Esophagus muscularis mucosa (tissue), 4 donors: Measurements from ENCODE around the gene SYNE1. TPM values are rescaled to one million over a fixed set of nuclear protein-coding genes. Genes with fewer than 3 reads are reported as not detected.

Experiments
- DNase-seq: peaks from one replicate; pipeline ENCODE4 v3.0.0-alpha.2; 2017; ENCODE audit errors: extremely low spot score
- H3K27ac ChIP-seq, 4 donors: fragments of 200-600 bp; sonication (generic); replicated peaks in 1 of 4; 1 replicate in 3 of 4; 2 replicates in 1 of 4; pipeline ENCODE4 v1.5.1; 2016 to 2019; ENCODE audit warnings: mild to moderate bottlenecking in 1 of 4
- H3K27me3 ChIP-seq, 4 donors: fragments of 200-600 bp; sonication (generic); one replicate each; pipeline versions ENCODE4 v1.5.1 to v1.6.0; 2016 to 2019
- H3K36me3 ChIP-seq, 4 donors: fragments of 200-600 bp; sonication (generic); one replicate each; pipeline ENCODE4 v1.5.1; 2016 to 2019
- H3K4me1 ChIP-seq, 4 donors: fragments of 200-600 bp; sonication (generic); one replicate each; pipeline ENCODE4 v1.5.1; 2016 to 2019
- H3K4me3 ChIP-seq, 4 donors: fragments of 200-600 bp; sonication (generic); 1 replicate in 2 of 4; 2 replicates in 2 of 4; pipeline ENCODE4 v1.5.1; 2016 to 2019; ENCODE audit warnings: mild to moderate bottlenecking in 4 of 4, moderate library complexity in 1 of 4
- H3K9me3 ChIP-seq, 4 donors: fragments of 200-600 bp; sonication (generic); 1 replicate in 3 of 4; 2 replicates in 1 of 4; pipeline ENCODE4 v1.5.1; 2016 to 2019
- EP300 ChIP-seq: sonication (generic); formaldehyde crosslinking; IDR thresholded peaks from one replicate; pipeline ENCODE4 v1.6.1; 2017; ENCODE audit warnings: antibody characterized with exemption
- POLR2A ChIP-seq: fragments of 450-650 bp; IDR thresholded peaks from one replicate; pipeline ENCODE4 v1.6.1; 2017; ENCODE audit warnings: antibody characterized with exemption, moderate library complexity, mild to moderate bottlenecking, low read depth
- POLR2AphosphoS5 ChIP-seq, 2 donors: sonication (generic); formaldehyde crosslinking; IDR thresholded peaks; one replicate each; pipeline ENCODE4 v1.6.1; 2017; ENCODE audit warnings: antibody characterized with exemption in 2 of 2
- WGBS: methylation state at CpG from one replicate; pipeline ENCODE4 v1.1.5; 2018; 5-methylcytosine and 5-hydroxymethylcytosine counted together
- intact Hi-C: fragments of 100-400 bp; cut with DNase I; formaldehyde crosslinking; loops from one replicate; pipeline ENCODE4 v1.15.1; 2023
- total RNA-seq, 4 donors: library from RNA; depleted of rRNA; stranded (reverse); fragments of >200 nt; gene quantifications; one replicate each; pipeline versions ENCODE4 v1.1.0 to v1.2.1, GENCODE V29; 2016
- TF ChIP-seq, protein P1 (sequence below), 3 experiments: fragments of 200-600 bp in 2 of 3; fragments of 450-650 bp in 1 of 3; sonication (generic) in 2 of 3; IDR thresholded peaks; one replicate each; pipeline ENCODE4 v1.5.1; 2017 to 2019; ENCODE audit warnings: antibody characterized with exemption in 3 of 3, mild to moderate bottlenecking in 2 of 3, moderate library complexity in 1 of 3

SYNE1 gene
- total RNA-seq, 4 donors from 2014 or later: 151 to 196 (median 170) TPM

DNA sequence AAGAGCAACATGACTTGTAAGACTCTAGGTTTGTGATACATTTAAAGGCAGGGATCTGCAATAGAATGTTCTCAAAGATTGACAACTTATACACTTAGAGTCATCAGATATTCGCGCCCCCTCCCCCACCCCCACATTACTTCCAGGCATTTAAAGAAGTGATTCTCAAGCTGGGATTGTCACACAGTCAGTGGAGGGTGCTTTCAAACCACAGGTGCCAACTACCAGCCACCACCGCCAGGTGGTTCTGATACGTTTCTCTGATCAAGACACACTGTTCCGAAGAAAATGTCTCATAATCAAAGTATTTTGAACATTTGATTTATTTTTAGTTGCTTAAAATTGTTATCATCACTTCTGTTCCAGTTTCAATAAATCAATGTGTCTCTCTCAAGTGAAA is 472.2 kb downstream of the SYNE1 start:
- Histone ChIP-seq H3K36me3 (peaks cover 10 to 50% (median 29%) of the 10 kb centered on the region in 4 donors), H3K4me1 (peaks cover 0 to 11% (median 9%) of the 10 kb centered on the region in 4 donors), H3K4me3 (no peak overlapping the region), H3K9me3 (no peaks in the 10 kb centered on the region), H3K27me3 (no peaks in the 10 kb centered on the region), H3K27ac (no peak overlapping the region)
- TF ChIP-seq POLR2AphosphoS5 (IDR thresholded peaks at IDR 0.05): no peak
- TF ChIP-seq, protein P1, sequence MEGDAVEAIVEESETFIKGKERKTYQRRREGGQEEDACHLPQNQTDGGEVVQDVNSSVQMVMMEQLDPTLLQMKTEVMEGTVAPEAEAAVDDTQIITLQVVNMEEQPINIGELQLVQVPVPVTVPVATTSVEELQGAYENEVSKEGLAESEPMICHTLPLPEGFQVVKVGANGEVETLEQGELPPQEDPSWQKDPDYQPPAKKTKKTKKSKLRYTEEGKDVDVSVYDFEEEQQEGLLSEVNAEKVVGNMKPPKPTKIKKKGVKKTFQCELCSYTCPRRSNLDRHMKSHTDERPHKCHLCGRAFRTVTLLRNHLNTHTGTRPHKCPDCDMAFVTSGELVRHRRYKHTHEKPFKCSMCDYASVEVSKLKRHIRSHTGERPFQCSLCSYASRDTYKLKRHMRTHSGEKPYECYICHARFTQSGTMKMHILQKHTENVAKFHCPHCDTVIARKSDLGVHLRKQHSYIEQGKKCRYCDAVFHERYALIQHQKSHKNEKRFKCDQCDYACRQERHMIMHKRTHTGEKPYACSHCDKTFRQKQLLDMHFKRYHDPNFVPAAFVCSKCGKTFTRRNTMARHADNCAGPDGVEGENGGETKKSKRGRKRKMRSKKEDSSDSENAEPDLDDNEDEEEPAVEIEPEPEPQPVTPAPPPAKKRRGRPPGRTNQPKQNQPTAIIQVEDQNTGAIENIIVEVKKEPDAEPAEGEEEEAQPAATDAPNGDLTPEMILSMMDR (IDR thresholded peaks at IDR 0.05): no peak
- TF ChIP-seq POLR2A: no peak
- no peak for TF ChIP-seq EP300
- WGBS: 90% methylated on average over 5 of the region's 5 CpGs
- DNase-seq: no peak
- intact Hi-C loops: no loop called here

- Histone ChIP-seq H3K36me3 (peaks cover 10 to 60% (median 44%) of the 10 kb centered on the region in 4 donors), H3K4me3 (no peak overlapping the region), H3K27ac (no peak overlapping the region), H3K27me3 (no peaks in the 10 kb centered on the region), H3K4me1 (no peaks in the 10 kb centered on the region), H3K9me3 (no peaks in the 10 kb centered on the region)
- intact Hi-C loops: no loop called here
- TF ChIP-seq POLR2AphosphoS5 (IDR thresholded peaks at IDR 0.05) (no peak), POLR2A (no peak), EP300 (no peak)
- TF ChIP-seq, protein P1 (IDR thresholded peaks at IDR 0.05): no peak
- no peak for DNase-seq
Observed at GRCh38 chr6:152161501-152161900, 475.7 kb downstream of the SYNE1 start.

GRCh38 chr6:152160346-152160745 is 476.8 kb downstream of the SYNE1 start:
- no peaks in the 10 kb centered on the region for H3K4me1 ChIP-seq
- intact Hi-C loops: no loop called here
- H3K9me3 ChIP-seq: no peaks in the 10 kb centered on the region
- no peaks in the 10 kb centered on the region for H3K27me3 ChIP-seq
- H3K4me3 ChIP-seq: no peak overlapping the region
- DNase-seq: no peak
- WGBS: 88% methylated on average over 3 of the region's 3 CpGs
- no peak overlapping the region for H3K27ac ChIP-seq
- H3K36me3 ChIP-seq: peaks cover 12 to 72% (median 49%) of the 10 kb centered on the region in 4 donors
- TF ChIP-seq, protein P1 (IDR thresholded peaks at IDR 0.05): no peak
- TF ChIP-seq POLR2AphosphoS5 (IDR thresholded peaks at IDR 0.05) (no peak), POLR2A (no peak), EP300 (no peak)

- WGBS: 88% methylated on average over 8 of the region's 8 CpGs
- no peak overlapping the region for H3K4me3 ChIP-seq
- H3K27ac ChIP-seq: no peak overlapping the region
- no peak for DNase-seq
- H3K9me3 ChIP-seq: no peaks in the 10 kb centered on the region
- H3K27me3 ChIP-seq: no peaks in the 10 kb centered on the region
- intact Hi-C loops: no loop called here
- H3K4me1 ChIP-seq: no peaks in the 10 kb centered on the region
- peaks cover 31 to 85% (median 67%) of the 10 kb centered on the region in 4 donors for H3K36me3 ChIP-seq
- no peak for TF ChIP-seq EP300
- TF ChIP-seq POLR2A: no peak
- TF ChIP-seq POLR2AphosphoS5 (IDR thresholded peaks at IDR 0.05): no peak
- TF ChIP-seq, protein P1 (IDR thresholded peaks at IDR 0.05): no peak
Observed at GRCh38 chr6:152155792-152156191, 481.4 kb downstream of the SYNE1 start.

DNA sequence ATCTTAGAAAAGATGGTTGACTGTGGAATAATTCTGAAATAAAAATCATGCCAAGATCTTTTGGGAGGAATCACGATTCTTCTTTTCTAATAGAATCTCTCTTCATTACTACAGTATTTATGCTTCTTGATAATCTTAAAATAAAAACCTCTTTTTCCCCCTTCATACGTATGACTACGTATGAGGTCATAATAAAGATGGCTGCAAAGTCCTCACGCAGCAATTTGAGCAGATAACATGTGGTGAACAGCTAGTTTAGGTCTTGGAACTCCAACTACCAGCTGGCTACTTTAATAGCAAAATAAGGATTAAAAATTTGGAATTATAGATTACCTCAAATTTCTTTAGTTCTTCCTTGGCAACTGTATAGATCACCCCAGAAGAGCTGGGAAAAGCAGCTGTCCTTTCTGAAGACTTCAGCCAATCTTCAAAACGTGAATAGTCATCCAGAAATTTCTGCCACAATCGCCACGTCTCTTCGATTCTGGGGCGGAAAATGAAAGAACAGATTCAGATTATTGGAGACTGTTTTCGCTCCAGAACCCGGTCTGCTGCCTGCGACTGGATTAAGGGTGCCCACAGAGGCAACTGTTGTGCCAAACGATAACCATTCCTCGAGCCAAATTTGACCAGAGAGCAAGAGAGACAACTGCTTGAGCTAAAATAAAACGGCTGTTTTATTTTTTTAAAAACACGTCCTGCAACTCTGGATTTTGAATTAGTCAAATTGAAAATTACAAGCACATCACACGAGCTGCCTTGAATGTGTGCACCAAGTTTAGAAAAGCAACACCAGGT is 482.4 kb downstream of the SYNE1 start:
- peaks cover 39 to 88% (median 72%) of the 10 kb centered on the region in 4 donors for H3K36me3 ChIP-seq
- intact Hi-C loops: no loop called here
- no peak overlapping the region for H3K27ac ChIP-seq
- H3K9me3 ChIP-seq: no peaks in the 10 kb centered on the region
- TF ChIP-seq, protein P1 (IDR thresholded peaks at IDR 0.05): no peak
- TF ChIP-seq POLR2AphosphoS5 (IDR thresholded peaks at IDR 0.05) (no peak), EP300 (no peak), POLR2A (no peak)
- no peaks in the 10 kb centered on the region for H3K4me1 ChIP-seq
- DNase-seq: no peak
- H3K27me3 ChIP-seq: no peaks in the 10 kb centered on the region
- H3K4me3 ChIP-seq: no peak overlapping the region
- WGBS: 93% methylated on average over 17 of the region's 17 CpGs
